Mesenchymal stem cell (in vitro differentiated cells and primary cell): Measurements from ENCODE around the gene ZNF554.

ENCODE experiments used
- DNase-seq: peaks from one replicate; pipeline ENCODE4 v3.0.0-alpha.2; 2013
- H2AFZ ChIP-seq: one replicate; pipeline ENCODE4 v1.6.1; 2013; ENCODE audit warnings: low read depth, mild to moderate bottlenecking, control low read depth, inconsistent platforms, low read length, moderate library complexity
- H2AK5ac ChIP-seq: 2 replicates; pipeline ENCODE4 v1.6.1; 2013; ENCODE audit warnings: low read length, moderate library complexity, mild to moderate bottlenecking, inconsistent platforms; ENCODE audit not compliant: severe bottlenecking
- H2BK120ac ChIP-seq: one replicate; pipeline ENCODE4 v1.6.1; 2013; ENCODE audit warnings: low read depth, mild to moderate bottlenecking, inconsistent platforms, low read length, moderate library complexity
- H2BK12ac ChIP-seq, 2 experiments: one replicate each; pipeline ENCODE4 v1.6.1; 2013; ENCODE audit warnings: inconsistent platforms in 2 of 2, low read length in 2 of 2, mild to moderate bottlenecking in 2 of 2, moderate library complexity in 2 of 2, control low read depth in 1 of 2
- H2BK15ac ChIP-seq: one replicate; pipeline ENCODE4 v1.6.1; 2013; ENCODE audit warnings: mild to moderate bottlenecking, low read depth, inconsistent platforms; ENCODE audit not compliant: poor library complexity, severe bottlenecking
- H2BK5ac ChIP-seq: 2 replicates; pipeline ENCODE4 v1.6.1; 2013; ENCODE audit warnings: low read depth, mild to moderate bottlenecking, low read length, control low read depth, inconsistent platforms; ENCODE audit not compliant: poor library complexity, severe bottlenecking
- H3K14ac ChIP-seq, 2 experiments: one replicate each; pipeline ENCODE4 v1.6.1; 2013; ENCODE audit warnings: inconsistent platforms in 2 of 2, low read length in 2 of 2, control low read depth in 1 of 2, mild to moderate bottlenecking in 1 of 2, moderate library complexity in 1 of 2
- H3K18ac ChIP-seq, 2 experiments: one replicate each; pipeline ENCODE4 v1.6.1; 2013; ENCODE audit warnings: inconsistent platforms in 2 of 2, low read length in 2 of 2, control low read depth in 1 of 2, low read depth in 1 of 2, mild to moderate bottlenecking in 1 of 2
- H3K23ac ChIP-seq, 2 experiments: one replicate each; pipeline ENCODE4 v1.6.1; 2013; ENCODE audit warnings: inconsistent platforms in 2 of 2, low read length in 2 of 2, mild to moderate bottlenecking in 2 of 2, moderate library complexity in 2 of 2, control low read depth in 1 of 2
- H3K27ac ChIP-seq: 2 replicates; pipeline ENCODE4 v1.5.1; 2013; ENCODE audit warnings: mild to moderate bottlenecking, moderate library complexity, low read length, control low read depth, inconsistent platforms; ENCODE audit not compliant: poor library complexity, severe bottlenecking
- H3K27me3 ChIP-seq, 2 experiments: 2 replicates each; pipeline versions ENCODE4 v1.6.1 to v1.7.0; 2013; ENCODE audit warnings: low read length in 2 of 2, mild to moderate bottlenecking in 2 of 2, moderate library complexity in 2 of 2, control low read depth in 1 of 2, inconsistent platforms in 1 of 2; ENCODE audit not compliant: control insufficient read depth in 1 of 2, insufficient read depth in 1 of 2
- H3K36me3 ChIP-seq, 2 experiments: 2 replicates each; pipeline versions ENCODE4 v1.6.1 to v1.7.0; 2013; ENCODE audit warnings: low read length in 2 of 2, control low read depth in 1 of 2, inconsistent platforms in 1 of 2, low read depth in 1 of 2, mild to moderate bottlenecking in 1 of 2; ENCODE audit not compliant: insufficient read depth in 2 of 2, control insufficient read depth in 1 of 2
- H3K4ac ChIP-seq, 2 experiments: one replicate each; pipeline ENCODE4 v1.6.1; 2013; ENCODE audit warnings: inconsistent platforms in 2 of 2, low read length in 2 of 2, mild to moderate bottlenecking in 2 of 2, moderate library complexity in 2 of 2, control low read depth in 1 of 2, low read depth in 1 of 2
- H3K4me1 ChIP-seq: 2 replicates; pipeline ENCODE4 v1.6.1; 2013; ENCODE audit warnings: low read depth, low read length, control low read depth; ENCODE audit not compliant: control insufficient read depth, insufficient read depth
- H3K4me2 ChIP-seq: 2 replicates; pipeline ENCODE4 v1.6.1; 2013; ENCODE audit warnings: low read length, mild to moderate bottlenecking, inconsistent platforms; ENCODE audit not compliant: poor library complexity, severe bottlenecking
- H3K4me3 ChIP-seq, 2 experiments: 2 replicates each; pipeline versions ENCODE4 v1.5.1 to v1.7.0; 2013; ENCODE audit warnings: low read length in 2 of 2, mild to moderate bottlenecking in 2 of 2, control low read depth in 1 of 2, low read depth in 1 of 2; ENCODE audit not compliant: insufficient read depth in 1 of 2
- H3K79me1 ChIP-seq: replicated peaks from 2 replicates; pipeline ENCODE4 v1.6.1; 2013; ENCODE audit warnings: mild to moderate bottlenecking, control low read depth, low read length, inconsistent platforms; ENCODE audit not compliant: poor library complexity, severe bottlenecking
- H3K9ac ChIP-seq: 2 replicates; pipeline ENCODE4 v1.7.0; 2013; ENCODE audit warnings: mild to moderate bottlenecking, low read length, moderate library complexity
- H3K9me3 ChIP-seq: 2 replicates; pipeline ENCODE4 v1.7.0; 2013; ENCODE audit warnings: mild to moderate bottlenecking, low read length; ENCODE audit not compliant: control insufficient read depth
- H4K8ac ChIP-seq: one replicate; pipeline ENCODE4 v1.6.1; 2013; ENCODE audit warnings: inconsistent platforms, mild to moderate bottlenecking, low read length, moderate library complexity
- H4K91ac ChIP-seq: one replicate; pipeline ENCODE4 v1.6.1; 2013; ENCODE audit warnings: mild to moderate bottlenecking, low read length, inconsistent platforms
- WGBS: methylation state at CpG from one replicate; pipeline ENCODE4 v1.1.7; 2013; ENCODE audit warnings: mixed read lengths; 5-methylcytosine and 5-hydroxymethylcytosine counted together

ZNF554 gene

GRCh38 chr19:2777952-2778683 lies 41.5 kb upstream of the ZNF554 start:
- DNase-seq = no peak
- Histone ChIP-seq H3K27me3 (no peaks in the 10 kb centered on the region), H3K79me1 (peaks cover 2% of the 10 kb centered on the region), H2AFZ (no peak overlapping the region), H2BK120ac (no peak overlapping the region), H4K8ac (no peak overlapping the region), H3K9ac (no peak overlapping the region), H3K4me2 (no peak overlapping the region), H4K91ac (no peak overlapping the region), H3K18ac (no peak overlapping the region), H2BK15ac (no peak overlapping the region), H3K27ac (no peak overlapping the region), H2AK5ac (no peak overlapping the region), H3K36me3 (peaks cover 4 to 56% of the 10 kb centered on the region in 2 experiments), H3K23ac (no peak overlapping the region), H3K9me3 (no peaks in the 10 kb centered on the region), H3K4ac (no peak overlapping the region), H2BK12ac (no peak overlapping the region), H3K14ac (no peak overlapping the region), H2BK5ac (no peak overlapping the region), H3K4me1 (peaks cover 27% of the 10 kb centered on the region), H3K4me3 (no peak overlapping the region)
- 97% methylated on average over 17 of the region's 19 CpGs for WGBS

- Histone ChIP-seq H3K18ac (no peak overlapping the region), H2BK15ac (no peak overlapping the region), H3K23ac (no peak overlapping the region), H3K4ac (no peak overlapping the region), H3K79me1 (no peaks in the 10 kb centered on the region), H4K8ac (no peak overlapping the region), H3K4me3 (no peak overlapping the region), H3K4me1 (peaks cover 27% of the 10 kb centered on the region), H3K4me2 (no peak overlapping the region), H3K9me3 (no peaks in the 10 kb centered on the region), H2AK5ac (no peak overlapping the region), H3K14ac (no peak overlapping the region), H3K36me3 (peaks cover 4 to 50% of the 10 kb centered on the region in 2 experiments), H2AFZ (no peak overlapping the region), H2BK5ac (no peak overlapping the region), H4K91ac (no peak overlapping the region), H3K9ac (peak overlapping the region; percentile 53), H3K27ac (no peak overlapping the region), H3K27me3 (no peaks in the 10 kb centered on the region), H2BK12ac (no peak overlapping the region), H2BK120ac (no peak overlapping the region)
- 93% methylated on average over 14 of the region's 14 CpGs for WGBS
- no peak for DNase-seq
Measured at GRCh38 chr19:2779121-2779740, 40.4 kb upstream of the ZNF554 start.

- no peak overlapping the region for H3K4ac ChIP-seq
- DNase-seq = no peak
- no peak overlapping the region for H2AFZ ChIP-seq
- H3K79me1 ChIP-seq = no peaks in the 10 kb centered on the region
- peak overlapping the region; percentile 99 for H3K9ac ChIP-seq
- H3K4me2 ChIP-seq = no peak overlapping the region
- H4K91ac ChIP-seq = no peak overlapping the region
- H3K27me3 ChIP-seq = no peaks in the 10 kb centered on the region
- no peak overlapping the region for H2BK120ac ChIP-seq
- no peak overlapping the region for H2BK15ac ChIP-seq
- H3K36me3 ChIP-seq = peaks cover 4 to 42% of the 10 kb centered on the region in 2 experiments
- no peaks in the 10 kb centered on the region for H3K9me3 ChIP-seq
- peaks cover 22% of the 10 kb centered on the region for H3K4me1 ChIP-seq
- H3K4me3 ChIP-seq = no peak overlapping the region
- no peak overlapping the region for H3K14ac ChIP-seq
- no peak overlapping the region for H3K27ac ChIP-seq
- H3K23ac ChIP-seq = no peak overlapping the region
- H2BK5ac ChIP-seq = no peak overlapping the region
- no peak overlapping the region for H2BK12ac ChIP-seq
- WGBS = 94% methylated on average over 7 of the region's 7 CpGs
- no peak overlapping the region for H4K8ac ChIP-seq
- no peak overlapping the region for H3K18ac ChIP-seq
- H2AK5ac ChIP-seq = no peak overlapping the region
Measured at GRCh38 chr19:2780284-2780683, 39.4 kb upstream of the ZNF554 start.

DNA sequence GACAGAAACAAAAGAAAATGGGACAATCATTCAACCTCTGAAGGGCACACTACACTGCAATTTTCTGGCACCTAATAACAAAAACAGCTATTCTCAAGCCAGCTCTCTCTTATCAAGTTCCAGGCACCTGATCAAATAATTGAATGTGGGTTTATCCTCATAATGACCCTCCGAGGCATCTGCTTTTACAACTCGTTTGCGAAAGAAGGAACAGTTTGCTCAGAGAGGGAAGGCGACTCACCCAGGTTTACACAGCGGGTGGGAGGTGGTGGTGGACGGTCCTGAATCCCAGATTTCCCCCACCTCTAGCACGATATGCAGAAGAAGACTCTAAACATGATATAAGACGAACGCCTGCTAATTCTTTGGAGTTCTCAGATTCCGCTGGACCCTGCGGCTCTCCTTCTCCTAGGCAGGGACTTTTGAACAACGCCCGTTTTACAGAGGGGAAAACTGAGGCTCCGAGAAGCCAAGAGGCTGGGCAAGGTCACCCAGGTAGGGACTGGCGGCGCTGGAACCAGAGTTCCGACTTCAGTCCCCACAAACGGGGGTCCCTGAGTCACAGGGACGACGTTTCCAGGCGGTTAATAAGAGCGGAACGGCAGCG lies 37.2 kb upstream of the ZNF554 start:
- peaks cover 2 to 30% of the 10 kb centered on the region in 2 experiments for H3K36me3 ChIP-seq
- H2BK12ac ChIP-seq = peak overlapping the region in 1 of 2 experiments; percentile 67
- no peak overlapping the region for H2BK120ac ChIP-seq
- 4% methylated on average over 24 of the region's 24 CpGs for WGBS
- peak overlapping the region; percentile 18 to 73 for H3K4ac ChIP-seq
- no peak overlapping the region for H3K27ac ChIP-seq
- DNase-seq = peak; percentile 21
- H2AK5ac ChIP-seq = no peak overlapping the region
- H4K91ac ChIP-seq = peak overlapping the region; percentile 0
- H3K9me3 ChIP-seq = no peaks in the 10 kb centered on the region
- peak overlapping the region; percentile 88 to 99 for H3K4me3 ChIP-seq
- H3K9ac ChIP-seq = peak overlapping the region; percentile 99
- no peak overlapping the region for H2AFZ ChIP-seq
- peak overlapping the region; percentile 85 for H3K4me2 ChIP-seq
- peak overlapping the region in 1 of 2 experiments; percentile 98 for H3K23ac ChIP-seq
- peak overlapping the region; percentile 47 for H4K8ac ChIP-seq
- H3K4me1 ChIP-seq = peaks cover 22% of the 10 kb centered on the region
- H3K14ac ChIP-seq = peak overlapping the region in 1 of 2 experiments; percentile 98
- no peak overlapping the region for H2BK15ac ChIP-seq
- H2BK5ac ChIP-seq = no peak overlapping the region
- H3K27me3 ChIP-seq = no peaks in the 10 kb centered on the region
- no peaks in the 10 kb centered on the region for H3K79me1 ChIP-seq
- H3K18ac ChIP-seq = peak overlapping the region; percentile 3 to 94
